HG02870 (cell line): ENCODE results near the gene RLIM.
"Not testable (repeated sequence)": the region's sequence is repeated elsewhere in the genome, so short reads cannot be mapped to it uniquely, and the experiment has no call there.

ENCODE experiments used
- ATAC-seq: cut with Tn5 transposase; IDR thresholded peaks from one replicate; pipeline ENCODE4 v1.9.1; 2021; ENCODE audit warnings: mild to moderate bottlenecking, moderate library complexity; ENCODE audit not compliant: unreplicated experiment

RLIM gene

GRCh38 chrX:74614093-74614909 is at the start of gene RLIM:
Gene RLIM (minus strand): TSS chrX:74614624. CDS start chrX:74595977, 18,647 bp downstream.
- ATAC-seq: peak; percentile 93

GRCh38 chrX:74656079-74656745 is 41.8 kb upstream of the RLIM start:
- no peak for ATAC-seq

- ATAC-seq: not testable (repeated sequence)
These were observed 40.5 kb upstream of the RLIM start for GRCh38 chrX:74654953-74655352.

- no peak for ATAC-seq
These were observed 22.4 kb upstream of the RLIM start for GRCh38 chrX:74636749-74637314.

- no peak for ATAC-seq
These were observed 893 bp downstream of the RLIM start for GRCh38 chrX:74613370-74614092.

- no peak for ATAC-seq
These were observed 7.6 kb downstream of the RLIM start for GRCh38 chrX:74606799-74607198.

GRCh38 chrX:74606342-74606741 is 8.1 kb downstream of the RLIM start:
- ATAC-seq: no peak

GRCh38 chrX:74603040-74603439 is 11.4 kb downstream of the RLIM start:
- ATAC-seq: no peak

GRCh38 chrX:74602142-74602541 is 12.3 kb downstream of the RLIM start:
- ATAC-seq: no peak

GRCh38 chrX:74593593-74593992 is 20.8 kb downstream of the RLIM start:
- no peak for ATAC-seq

- no peak for ATAC-seq
These were observed 28.7 kb downstream of the RLIM start for GRCh38 chrX:74585766-74586165.

GRCh38 chrX:74579597-74580198 is 34.7 kb downstream of the RLIM start:
- ATAC-seq: no peak

GRCh38 chrX:74578137-74578536 is 36.3 kb downstream of the RLIM start:
- ATAC-seq: peak; percentile 51

GRCh38 chrX:74557378-74557777 is 57.0 kb downstream of the RLIM start:
- no peak for ATAC-seq

- no peak for ATAC-seq
These were observed 62.5 kb downstream of the RLIM start for GRCh38 chrX:74551934-74552333.

- ATAC-seq: peak; percentile 80
These were observed 64.1 kb downstream of the RLIM start for GRCh38 chrX:74550295-74550802.

- no peak for ATAC-seq
These were observed 67.4 kb downstream of the RLIM start for GRCh38 chrX:74546984-74547383.

- ATAC-seq: no peak
These were observed 68.4 kb downstream of the RLIM start for GRCh38 chrX:74545880-74546523.

- no peak for ATAC-seq
These were observed 73.7 kb downstream of the RLIM start for GRCh38 chrX:74540635-74541249.
